ENCODE results near the gene E4F1.
A peak's percentile ranks its signal among the peaks of the same experiment; 100 is the strongest.
"Not testable (repeated sequence)": the region's sequence is repeated elsewhere in the genome, so short reads cannot be mapped to it uniquely, and the experiment has no call there.

Gene E4F1

DNA sequence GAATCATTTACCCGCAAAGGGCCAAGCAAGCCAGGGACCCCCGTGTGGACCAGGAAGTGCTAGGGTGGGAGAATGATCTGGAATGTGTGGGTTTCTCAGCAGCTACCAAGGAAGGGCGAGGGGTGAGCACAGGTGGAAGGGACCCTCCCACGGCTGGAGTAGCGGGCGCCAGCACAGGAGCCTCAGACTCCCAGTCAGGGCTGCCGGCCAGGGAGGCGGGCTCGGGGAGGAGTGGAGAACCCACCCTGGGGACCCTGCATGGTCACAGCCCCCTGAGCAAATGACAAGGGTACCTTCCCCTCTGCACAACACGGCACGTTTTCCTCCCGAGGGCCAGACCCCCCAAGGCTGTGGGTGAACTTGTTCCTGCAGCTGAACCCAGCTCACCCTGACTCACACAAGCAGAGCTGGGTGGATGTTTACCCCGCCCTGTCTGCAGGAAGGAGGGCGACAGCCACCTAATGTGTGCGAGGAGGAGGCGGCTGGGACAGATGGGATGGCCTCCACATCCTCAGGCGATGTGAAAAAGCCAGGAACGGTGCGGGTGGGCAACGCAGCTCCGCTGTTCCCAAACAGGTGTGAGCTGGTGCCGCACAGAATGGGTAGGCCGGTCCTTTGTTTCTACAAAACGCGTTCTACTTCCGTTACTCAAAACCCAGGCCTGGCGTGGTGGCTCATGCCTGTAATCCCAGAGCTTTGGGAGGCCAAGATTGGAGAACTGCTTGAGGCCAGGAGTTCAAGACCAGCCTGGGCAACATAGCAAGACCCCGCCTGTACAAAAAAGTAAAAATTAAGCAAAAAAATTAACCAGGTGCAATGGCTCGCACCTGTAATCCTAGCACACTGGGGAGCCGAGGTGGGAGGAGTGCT is 21.8 kb downstream of the E4F1 start:
- no peak for DNase-seq (ENCODE audit: low read depth, low spot score)

DNA sequence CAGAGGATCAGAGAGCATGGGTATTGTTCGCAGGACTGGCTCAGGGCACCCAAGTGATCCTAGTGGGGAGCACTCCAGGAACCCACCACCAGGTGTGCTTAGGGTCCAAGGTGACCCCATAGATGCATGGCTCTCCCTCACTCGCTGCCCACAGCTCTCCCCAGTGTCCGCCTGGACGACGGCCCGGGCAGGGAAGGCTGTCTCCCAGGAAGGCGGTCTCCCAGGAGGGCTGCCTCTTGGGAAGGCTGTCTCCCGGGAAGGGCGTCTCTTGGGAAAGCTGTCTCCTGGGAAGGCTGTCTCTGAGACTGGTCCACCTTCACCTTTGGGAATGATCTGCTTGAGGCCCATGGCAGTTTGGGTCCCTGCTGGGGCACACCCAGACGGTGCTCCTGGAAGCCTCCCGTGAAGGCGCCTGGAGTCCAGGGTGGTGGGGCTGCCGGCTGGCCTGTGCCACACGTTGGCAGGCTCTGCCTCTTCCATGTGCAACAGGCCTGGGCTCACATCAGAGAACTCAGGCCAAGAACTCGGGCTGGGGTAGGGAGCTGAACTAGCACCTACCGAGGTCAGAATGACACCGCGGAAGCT is 23.0 kb downstream of the E4F1 start:
- no peak for DNase-seq (ENCODE audit: low read depth, low spot score)

DNA sequence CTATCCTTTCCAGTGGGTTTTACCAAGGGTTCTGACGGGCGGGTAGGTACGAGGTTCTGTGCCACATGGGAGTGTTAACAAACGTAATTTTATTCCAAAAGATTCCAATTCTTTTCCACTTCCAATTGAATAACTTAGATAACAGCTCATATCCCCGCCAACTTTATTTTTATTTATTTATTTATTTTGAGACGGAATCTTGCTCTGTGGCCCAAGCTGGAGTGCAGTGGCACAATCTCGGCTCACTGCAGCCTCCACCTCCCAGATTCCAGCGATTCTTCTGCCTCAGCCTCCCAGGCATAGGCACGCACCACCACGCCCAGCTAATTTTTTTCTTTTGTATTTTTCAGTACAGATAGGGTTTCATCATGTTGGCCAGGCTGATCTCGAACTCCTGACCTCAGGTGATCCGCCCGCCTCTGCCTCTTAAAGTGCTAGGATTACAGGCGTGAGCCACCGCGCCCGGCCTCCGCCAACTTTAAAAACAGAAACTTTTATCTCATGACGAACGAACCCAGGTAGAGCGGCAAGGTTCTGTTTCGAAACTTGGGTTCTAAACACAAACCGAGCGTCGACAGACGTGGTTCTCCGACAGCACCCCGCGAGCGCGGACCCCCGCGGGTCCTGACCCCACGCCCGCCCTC is 27.4 kb downstream of the E4F1 start:
- no peak for DNase-seq (ENCODE audit: low read depth, low spot score)

DNA sequence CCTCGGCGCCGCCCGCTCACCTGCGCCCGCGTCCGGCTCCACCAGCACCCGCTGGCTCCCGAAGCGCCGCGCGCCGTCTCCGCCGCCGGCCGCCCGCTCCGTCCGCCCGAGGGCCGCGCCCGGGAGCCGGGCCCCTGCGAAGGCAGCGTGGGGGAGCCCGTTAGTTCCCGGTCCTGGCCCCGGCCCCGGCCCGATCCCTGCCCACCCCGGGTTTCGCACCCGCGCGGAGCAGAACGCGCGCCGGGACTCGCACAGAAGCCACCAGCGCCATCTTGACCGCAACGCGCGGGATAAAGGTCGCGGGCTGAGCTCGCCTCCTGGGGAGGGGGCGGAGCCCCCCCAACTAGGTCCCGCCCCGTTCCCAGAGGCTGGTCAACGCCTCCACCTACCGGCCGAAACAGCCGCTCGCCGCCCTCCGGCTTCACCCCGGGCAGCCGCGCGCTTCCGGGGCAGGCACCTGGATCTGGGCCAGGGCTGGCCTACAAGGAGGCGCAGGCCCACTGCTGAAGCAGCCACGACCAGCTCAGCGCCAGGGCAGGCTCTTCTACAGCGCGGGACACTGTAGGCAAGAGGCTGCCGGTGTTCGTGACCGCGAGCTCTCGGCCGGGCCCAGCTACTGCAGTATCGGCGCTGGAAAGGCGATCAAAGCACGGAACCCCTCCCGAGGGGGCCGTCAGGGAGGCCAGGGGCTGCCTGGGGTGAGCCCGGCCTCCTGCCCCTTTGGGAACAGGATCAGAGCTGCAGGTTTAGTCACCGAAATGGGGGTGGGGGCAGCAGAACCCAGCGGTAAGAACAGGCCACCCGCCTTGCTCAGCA is 28.1 kb downstream of the E4F1 start, which contains the start of gene ECI1:
Gene ECI1 (minus strand): TSS at position 292 of the 816 bp plus-strand sequence. CDS start 21 bp downstream, at position 271.
- peak; percentile 63 for DNase-seq (ENCODE audit: low read depth, low spot score)

DNA sequence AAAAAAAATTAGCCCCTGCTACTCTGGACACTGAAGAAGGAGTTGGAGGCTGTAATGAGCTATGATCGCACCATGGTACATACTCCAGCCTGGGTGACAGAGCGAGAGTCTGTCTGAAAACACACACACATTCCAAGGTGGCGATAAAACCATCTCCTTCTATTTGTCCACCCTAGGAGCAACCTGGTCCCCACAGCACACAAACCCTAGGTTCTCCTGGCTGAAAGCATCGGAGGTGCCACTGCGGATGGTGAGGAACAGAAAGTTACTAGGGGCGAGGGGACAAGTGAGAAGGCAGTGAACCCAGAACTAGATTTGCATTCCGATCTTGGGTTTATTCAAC is 29.4 kb downstream of the E4F1 start:
- no peak for DNase-seq (ENCODE audit: low read depth, low spot score)

DNA sequence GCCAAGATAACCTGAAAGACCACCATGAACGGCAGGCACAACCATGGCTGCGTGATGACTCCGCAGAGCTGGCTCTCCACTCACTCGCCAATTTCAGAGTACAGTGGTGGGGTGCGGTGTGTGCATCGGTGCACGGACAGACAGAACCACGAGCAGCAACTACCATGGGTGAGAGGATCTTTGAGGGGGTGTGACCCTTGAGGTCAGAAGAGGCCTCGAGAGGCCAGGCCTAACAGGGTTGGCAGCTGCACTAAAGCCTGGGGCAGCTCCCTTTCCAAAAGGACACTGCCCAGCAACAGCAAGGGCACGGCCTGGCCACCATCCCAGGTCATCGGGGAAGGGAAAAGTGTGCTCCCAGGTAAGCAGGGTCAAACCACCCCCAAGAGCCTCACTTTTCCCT is 29.9 kb downstream of the E4F1 start:
- DNase-seq (ENCODE audit: low read depth, low spot score), result no peak

DNA sequence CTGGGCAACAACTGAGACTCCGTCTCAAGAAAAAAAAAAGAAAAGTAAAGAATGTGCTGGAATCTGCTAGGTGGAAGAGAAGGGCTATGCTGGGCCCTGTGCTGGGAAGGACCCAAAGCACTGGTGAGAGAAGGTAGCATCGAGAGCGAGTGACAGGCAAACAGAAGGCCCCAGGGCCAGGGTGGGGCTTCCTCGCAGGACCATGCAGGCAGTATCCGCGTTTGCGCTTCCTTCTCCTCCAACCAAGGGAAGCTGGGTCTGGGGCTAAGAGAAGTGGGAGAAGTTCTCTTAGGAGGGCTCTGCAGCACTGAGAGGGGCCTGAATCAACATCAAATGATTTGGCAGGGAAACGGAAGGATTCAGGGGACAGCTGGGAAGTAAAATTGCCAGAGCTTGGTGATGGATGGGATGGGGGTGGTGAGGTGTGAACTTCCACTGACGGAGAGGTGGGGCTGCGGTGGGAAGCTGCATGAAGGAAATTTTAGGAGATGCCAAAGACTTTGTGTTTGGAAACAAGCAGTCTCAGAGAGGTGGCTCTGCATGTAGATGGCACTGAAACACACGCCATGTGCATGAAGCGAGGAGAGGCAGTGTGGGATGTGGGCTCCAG is 33.2 kb downstream of the E4F1 start:
- no peak for DNase-seq (ENCODE audit: low read depth, low spot score)

DNA sequence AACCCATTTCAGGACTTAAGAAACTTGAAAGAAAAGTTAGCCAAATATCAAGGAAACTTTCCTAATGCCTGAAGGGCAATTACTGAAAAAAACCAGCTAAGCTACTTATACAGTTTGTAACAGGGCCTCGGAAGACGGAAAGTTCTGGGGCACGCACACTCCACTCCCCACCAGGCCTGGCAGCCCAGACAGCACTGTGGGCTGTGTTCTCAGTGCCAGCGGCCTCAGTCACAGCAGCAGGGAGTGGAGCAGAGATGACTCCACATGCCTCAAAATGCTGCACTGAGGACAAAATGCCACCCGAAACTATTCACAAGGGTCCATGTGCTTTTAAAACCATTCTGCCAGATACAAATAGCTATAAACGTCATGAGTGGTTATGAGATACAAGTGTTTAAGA is 34.3 kb downstream of the E4F1 start:
- no peak for DNase-seq (ENCODE audit: low read depth, low spot score)

DNA sequence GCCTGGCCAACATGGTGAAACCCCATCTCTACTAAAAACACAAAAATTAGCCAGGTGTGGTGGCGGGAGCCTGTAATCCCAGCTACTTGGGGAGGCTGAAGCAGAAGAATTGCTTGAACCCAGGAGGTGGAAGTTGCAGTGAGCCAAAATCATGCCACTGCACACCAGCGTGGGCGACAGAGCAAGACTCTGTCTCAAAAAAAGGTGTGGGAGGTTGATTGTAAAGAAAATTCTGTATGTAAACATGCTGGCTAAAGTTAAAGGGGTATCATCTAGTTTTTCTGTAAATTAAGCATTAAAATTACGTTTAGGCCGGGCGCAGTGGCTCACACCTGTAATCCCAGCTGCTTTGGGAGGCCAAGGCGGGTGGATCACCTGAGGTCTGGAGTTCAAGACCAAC is 35.1 kb downstream of the E4F1 start:
- DNase-seq (ENCODE audit: low read depth, low spot score), result not testable (repeated sequence)

DNA sequence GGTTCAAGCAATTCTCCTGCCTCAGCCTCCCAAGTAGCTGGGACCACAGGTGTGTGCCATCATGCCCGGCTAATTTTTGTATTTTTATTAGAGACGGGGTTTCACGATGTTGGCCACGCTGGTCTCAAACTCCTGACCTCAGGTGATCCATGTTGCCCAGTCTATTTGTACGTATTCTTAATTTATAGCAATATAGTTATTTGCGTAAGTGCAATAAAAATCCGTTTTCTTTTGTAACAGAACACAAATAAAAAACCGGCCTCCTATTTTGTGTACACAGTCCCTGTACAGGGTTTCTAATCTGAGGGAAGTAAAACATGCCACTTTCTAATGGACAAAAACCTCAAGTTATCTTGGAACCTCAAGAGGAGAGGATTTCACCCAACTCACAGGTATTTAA is 36.9 kb downstream of the E4F1 start:
- no peak for DNase-seq (ENCODE audit: low read depth, low spot score)

DNA sequence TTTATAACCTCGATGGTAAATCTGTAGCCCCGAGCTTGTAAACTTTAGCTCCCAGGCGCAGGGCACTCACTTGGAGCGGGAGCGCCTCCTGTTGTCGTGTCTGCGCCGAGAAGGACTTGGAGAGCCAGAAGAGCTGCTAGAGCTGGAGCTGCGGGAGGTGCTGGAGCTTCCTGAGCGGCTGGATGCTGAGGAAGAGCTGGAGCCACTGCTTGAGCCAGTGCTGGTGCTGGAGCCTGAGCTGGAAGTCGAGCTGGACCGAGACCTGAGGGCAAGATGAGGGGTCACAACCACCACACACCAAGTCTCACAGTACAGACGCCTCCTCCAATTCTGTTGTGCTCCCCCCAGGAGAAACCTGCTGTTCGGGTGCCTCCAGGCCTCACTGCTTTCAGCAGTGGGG is 39.6 kb downstream of the E4F1 start:
- DNase-seq (ENCODE audit: low read depth, low spot score), result not testable (repeated sequence)

DNA sequence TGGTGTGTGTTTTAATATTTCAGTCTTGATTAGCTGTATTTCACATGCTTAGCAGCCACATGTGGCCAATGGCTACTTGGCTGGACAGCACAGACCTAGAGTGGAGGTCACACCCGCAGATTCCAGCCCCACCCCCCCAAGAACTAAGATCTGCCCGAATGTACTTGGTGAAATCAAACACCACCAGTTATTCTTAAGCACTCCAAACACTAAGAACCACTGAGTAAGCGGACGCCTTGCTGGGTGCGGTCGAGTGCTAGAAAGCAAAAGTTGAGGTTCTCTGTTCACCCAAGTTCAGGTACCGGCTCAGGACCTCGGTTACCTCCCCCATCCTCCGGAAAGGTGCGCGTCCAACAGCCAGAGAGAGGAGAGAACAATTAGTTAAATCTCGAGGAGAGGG is 43.5 kb downstream of the E4F1 start:
- not testable (repeated sequence) for DNase-seq (ENCODE audit: low read depth, low spot score)

DNA sequence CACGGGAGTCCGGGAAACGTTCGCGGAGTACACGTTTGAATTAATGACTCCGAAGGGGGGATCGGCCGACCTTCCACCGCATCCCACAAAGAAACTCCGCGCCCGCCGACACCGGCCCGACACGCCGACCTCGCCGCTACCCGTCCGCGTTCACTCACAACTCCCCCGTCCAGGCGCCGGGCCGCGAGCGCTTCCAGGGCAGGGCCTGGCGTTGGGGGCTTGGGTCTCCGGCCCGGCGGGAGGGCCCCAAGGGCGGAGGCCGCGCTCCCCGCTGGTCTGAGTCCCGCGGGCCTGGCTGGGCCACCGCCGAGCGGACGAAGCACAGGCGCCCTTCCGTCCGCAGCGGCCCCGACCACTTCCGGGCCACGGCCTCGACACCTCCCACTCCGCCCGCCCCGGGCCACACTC is 44.1 kb downstream of the E4F1 start:
- not testable (repeated sequence) for DNase-seq (ENCODE audit: low read depth, low spot score)

DNA sequence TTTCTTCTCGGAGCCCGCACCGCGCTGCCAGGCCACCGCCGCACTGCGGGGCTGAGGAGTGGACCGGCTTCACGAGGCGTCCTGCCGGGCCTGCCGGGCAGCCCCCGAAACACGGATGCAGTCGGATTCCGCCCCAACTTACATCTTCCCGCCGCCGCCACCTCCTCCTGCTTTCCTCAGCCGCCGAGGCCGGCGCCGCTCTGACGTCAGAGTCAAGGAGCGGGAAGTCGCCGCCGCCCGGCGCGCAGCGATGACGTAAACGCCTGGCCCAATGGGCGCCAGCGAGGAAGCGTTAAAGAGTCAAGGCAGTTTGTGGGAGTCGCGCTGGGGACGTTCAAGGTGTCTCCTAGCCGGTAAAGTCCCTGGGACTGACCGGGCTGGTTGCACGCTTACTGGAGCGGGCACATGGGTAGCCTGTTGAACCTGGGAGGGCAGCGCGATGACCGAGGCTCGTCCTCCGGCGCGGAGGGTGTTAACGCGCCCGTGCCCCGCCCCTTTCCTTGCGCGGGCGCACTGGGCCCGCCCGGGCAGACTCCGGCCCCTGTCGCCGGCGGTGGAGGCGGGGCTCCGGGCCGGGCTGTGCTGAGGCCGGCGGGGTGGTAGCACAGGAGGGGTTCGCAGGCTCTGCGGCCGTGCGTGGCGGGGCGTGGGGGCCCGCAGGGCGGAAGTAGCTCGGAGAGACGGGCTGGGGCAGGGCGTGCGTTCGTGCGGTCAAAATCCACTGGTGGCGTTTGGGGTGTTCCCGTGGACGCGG is 44.7 kb downstream of the E4F1 start, which contains the start of gene RNPS1:
Gene RNPS1 (minus strand): TSS at position 214 of the 754 bp plus-strand sequence. CDS start 3,483 bp downstream, outside the sequence.
- peak; percentile 93 for DNase-seq (ENCODE audit: low read depth, low spot score)

DNA sequence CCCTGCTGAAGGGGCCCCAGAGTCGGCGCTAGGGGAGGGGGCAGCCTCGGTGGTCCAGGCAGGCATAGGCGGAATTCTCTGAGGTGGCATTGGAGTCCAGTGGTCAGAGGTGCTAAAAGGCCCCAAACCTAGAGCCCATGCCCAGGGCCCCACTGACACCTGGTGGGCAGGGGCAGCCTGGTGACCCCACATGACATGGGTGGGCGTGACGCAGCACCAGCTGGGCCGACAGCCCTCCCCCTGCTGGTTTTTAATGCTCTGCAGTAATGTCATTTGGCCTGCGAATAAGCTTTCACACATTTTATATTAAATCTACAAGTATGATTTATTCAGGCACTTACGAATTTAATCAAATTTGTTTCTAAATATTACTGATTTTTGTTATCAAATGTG is 46.7 kb downstream of the E4F1 start:
- no peak for DNase-seq (ENCODE audit: low read depth, low spot score)

DNA sequence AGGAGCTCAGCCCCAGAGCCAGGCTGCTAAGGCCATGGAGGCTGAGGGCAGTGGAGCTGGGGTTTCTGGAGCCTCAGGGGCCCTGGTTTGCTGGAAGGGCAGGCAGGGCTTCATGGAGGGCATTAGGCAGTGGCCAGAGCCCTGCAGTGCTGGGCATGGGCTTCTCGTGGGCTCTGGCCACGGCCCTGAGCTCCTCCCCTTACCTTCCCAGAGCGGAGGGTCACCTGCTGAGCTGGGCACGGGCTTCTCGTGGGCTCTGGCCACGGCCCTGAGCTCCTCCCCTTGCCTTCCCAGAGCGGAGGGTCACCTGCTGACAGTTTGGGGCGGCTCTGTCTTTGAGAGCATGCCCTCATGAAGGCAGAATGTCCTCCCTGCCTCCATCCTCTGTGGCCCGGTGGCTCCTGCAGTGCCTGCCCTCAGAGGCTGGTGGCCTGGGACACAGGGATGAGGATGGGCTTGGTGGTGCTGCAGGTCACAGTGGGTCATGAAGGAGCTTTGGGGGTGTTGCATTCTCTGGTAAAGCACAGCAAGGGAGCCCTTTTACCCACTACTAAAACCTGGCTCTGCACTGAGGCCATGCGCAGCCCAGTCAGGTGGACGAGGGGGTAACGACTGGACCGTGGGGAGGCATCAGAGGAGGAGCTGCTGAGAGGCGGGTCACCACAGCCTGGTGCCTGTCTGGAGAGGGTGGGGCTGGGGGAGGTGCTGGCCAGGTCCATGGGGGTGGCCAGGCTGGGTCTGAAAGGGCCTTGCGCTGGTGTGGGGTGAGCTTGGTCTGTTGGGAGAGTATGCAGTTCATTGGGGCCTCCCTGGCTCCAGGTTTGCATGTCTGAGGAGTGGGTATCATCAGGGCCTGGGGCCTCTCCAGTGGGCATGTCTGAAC is 47.4 kb downstream of the E4F1 start:
- no peak for DNase-seq (ENCODE audit: low read depth, low spot score)

DNA sequence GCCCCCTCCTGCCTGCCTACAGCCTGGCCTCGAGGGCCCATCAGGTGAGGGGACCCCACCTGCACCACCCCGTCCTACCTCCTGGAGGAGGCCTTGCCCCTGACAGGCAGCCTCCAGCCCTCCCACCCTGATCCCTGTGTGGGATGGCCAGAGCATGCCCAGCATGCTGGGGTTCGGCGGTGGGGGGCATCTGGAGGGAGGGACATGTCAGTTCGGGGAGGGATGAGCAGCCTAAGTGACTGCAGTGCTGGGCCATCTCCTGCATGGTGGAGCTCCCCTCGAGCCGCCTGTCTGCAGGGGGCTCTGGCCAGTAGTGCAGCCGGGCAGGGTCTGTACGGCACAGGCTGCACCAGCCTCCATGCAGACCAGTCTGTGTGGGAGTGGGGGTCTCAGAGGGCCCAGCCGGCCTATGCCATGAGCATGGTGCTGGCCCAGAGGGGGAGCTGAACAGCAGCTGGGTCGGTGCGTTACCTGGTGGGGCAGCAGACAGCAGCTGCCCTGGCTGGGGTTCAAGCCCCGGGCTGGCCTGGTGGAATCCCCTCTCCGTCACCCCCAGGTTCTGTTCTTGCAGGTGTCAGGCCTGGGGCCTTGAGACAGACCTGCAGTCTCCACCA is 48.6 kb downstream of the E4F1 start:
- no peak for DNase-seq (ENCODE audit: low read depth, low spot score)

DNA sequence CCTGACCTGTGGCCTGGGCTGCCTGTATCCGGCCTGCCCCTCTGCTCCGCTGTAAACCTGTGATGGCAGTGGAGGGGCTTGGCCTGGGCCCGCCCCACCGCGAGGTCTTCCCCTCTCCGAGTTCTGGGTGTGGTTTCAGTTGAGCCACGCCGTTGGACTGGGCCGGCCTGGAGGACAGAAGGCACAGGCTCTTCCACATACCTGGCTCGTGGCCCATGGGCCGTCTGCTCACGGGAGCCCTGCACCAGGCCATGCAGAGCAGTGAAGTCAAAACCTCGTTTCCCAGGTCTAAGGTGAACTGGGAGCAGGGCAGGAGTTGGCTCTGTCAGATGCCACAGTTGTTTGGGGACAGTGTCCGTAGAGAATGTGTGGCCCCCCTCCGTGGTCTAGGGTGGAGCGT is 50.1 kb downstream of the E4F1 start:
- DNase-seq (ENCODE audit: low read depth, low spot score), result no peak

DNA sequence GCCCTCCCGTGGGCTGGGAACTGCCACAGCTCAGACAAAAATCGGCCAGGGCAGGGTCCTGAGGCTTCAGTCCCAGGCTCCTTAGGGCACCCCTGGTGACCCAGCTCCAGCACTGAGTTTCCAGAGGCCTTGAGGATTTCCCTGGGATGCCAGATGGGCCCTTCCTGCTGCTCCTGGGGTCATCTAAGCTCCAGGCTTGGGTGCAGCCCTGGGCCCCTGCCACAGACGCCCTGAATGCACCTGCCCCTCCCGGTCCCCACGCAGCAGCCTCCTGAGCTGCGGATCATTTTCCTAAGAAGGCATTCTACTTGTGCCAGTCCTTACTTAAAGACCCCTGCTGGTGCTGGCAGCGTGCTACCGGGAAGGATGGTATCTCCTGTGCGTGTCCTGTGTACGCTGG is 50.5 kb downstream of the E4F1 start:
- no peak for DNase-seq (ENCODE audit: low read depth, low spot score)

All from smooth muscle cell of the brain vasculature (primary cell).